Stimulated activated CD4-positive, alpha-beta T cell treated with anti-CD3 and anti-CD28 coated beads, Interleukin-1b, Interleukin-23, amount 100 ng/mL, for 4 hours (primary cell): Measurements from ENCODE around the gene LMNB1.
"Not testable (repeated sequence)": the region's sequence is repeated elsewhere in the genome, so short reads cannot be mapped to it uniquely, and the experiment has no call there.

Experiments
- DNase-seq, 2 donors: peaks; one replicate each; pipeline ENCODE4 v3.0.0-alpha.2; 2020; ENCODE audit warnings: low read depth in 2 of 2

The LMNB1 gene

GRCh38 chr5:126826619-126827215 is 49.8 kb downstream of the LMNB1 start:
- DNase-seq, result no peak

GRCh38 chr5:126829098-126829497 is 52.2 kb downstream of the LMNB1 start:
- DNase-seq, result no peak

GRCh38 chr5:126830061-126830460 is 53.1 kb downstream of the LMNB1 start:
- DNase-seq, result no peak

- DNase-seq, result no peak
Observed at GRCh38 chr5:126831156-126831555, 54.2 kb downstream of the LMNB1 start.

DNA sequence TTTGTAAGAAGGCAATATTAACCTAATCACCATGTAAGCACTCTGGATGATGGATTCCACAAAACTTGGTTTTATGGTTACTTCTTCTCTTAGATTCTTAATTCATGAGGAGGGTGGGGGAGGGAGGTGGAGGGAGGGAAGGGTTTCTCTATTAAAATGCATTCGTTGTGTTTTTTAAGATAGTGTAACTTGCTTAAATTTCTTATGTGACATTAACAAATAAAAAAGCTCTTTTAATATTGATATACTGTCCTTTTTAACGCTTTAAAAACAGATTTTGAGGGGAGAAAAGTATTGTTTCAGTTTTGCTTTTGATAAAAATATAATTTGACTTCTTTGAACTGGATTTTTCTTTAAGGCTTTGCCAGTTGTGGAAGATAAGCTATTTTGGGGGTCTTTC is 59.8 kb downstream of the LMNB1 start:
- DNase-seq, result no peak

DNA sequence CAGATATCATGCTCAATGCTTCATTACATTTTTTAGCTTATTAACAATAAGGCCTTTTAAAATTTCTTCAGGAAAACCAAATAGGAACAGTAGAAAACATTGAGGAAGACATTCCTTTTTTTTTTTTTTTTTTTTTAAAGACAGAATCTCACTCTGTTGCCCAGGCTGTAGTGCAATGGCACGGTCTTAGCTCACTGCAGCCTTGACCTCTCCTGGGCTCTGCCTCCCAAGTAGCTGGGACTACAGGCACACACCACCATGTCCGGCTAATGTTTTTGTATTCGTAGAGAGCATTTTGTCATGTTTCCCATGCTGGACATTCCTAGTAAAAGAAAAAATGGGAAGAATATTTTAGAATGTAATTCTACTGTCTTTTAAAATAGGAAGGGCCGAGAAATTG is 60.3 kb downstream of the LMNB1 start:
- no peak for DNase-seq

- DNase-seq, result no peak
Observed at GRCh38 chr5:126837906-126838539, 61.1 kb downstream of the LMNB1 start.

GRCh38 chr5:126839407-126839806 is 62.5 kb downstream of the LMNB1 start:
- DNase-seq, result not testable (repeated sequence)

- not testable (repeated sequence) for DNase-seq
Observed at GRCh38 chr5:126843375-126843774, 66.4 kb downstream of the LMNB1 start.

DNA sequence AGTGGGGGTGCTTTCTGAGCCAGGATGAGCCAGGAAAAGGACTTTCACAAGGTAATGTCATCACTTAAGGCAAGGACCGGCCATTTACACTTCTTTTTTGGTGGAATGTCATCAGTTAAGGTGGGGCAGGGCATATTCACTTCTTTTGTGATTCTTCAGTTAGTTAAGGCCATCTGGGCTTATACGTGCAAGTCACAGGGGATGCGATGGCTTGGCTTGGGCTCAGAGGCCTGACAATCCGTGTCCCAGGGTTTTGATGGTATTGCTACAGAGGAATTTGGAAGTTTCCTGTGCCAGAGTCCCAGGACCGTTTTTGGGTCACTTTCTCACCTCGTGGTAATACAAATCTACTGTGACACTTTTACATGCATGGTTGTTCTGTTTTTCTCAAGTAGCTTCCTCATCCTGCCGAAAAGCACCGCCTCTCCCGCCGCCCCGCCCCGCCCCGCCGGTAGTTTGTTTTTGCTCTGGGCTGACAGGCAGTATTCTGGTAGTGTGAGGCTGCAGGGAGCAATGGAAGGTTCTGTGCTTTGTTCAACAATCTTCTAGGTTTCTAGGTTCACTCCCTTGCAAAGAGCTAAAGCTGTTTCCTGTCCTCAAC is 68.6 kb downstream of the LMNB1 start:
- DNase-seq, result peak; percentile 25 to 54

DNA sequence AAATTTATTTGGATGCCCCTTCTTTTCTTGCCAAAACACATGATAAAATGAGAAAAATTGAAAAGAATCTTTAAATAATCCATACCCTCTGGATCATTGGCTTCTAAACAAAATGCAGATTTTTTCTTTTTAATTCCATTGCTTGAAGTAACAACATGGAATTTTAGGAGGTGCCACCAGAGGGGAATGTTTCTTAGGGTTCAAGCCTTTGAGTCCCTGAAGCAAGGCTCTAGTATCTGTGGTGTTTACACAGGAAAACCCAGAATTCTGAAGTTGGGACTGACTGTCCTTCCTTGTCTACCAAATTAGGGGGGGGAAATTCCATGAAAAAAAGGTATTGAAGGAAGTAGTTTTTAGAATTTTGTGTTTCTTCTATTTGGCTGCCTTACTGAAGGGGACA is 69.4 kb downstream of the LMNB1 start:
- DNase-seq, result no peak

GRCh38 chr5:126846744-126847455 is 70.0 kb downstream of the LMNB1 start:
- no peak for DNase-seq

GRCh38 chr5:126847456-126847820 is 70.5 kb downstream of the LMNB1 start:
- no peak for DNase-seq

GRCh38 chr5:126847826-126848251 is 70.9 kb downstream of the LMNB1 start:
- no peak for DNase-seq

DNA sequence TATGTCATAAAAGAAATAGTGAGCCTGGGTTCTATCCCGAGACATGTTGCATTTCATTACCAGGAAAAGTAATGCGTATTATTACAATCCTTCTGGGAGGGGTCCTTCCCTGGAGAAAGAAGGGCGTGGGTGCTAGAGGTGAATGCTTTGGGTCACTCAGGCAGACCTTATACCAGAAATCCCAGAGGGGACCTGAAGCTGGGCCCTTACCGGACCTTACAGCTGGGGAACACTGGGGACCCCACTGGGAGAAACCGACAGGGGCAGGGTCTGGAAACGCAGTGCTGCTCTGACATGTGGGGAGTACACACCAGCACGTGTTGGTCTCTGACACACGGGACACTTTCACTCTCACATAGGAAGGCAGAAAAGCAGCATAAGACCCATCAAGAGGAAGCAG is 71.3 kb downstream of the LMNB1 start:
- DNase-seq, result no peak

- no peak for DNase-seq
Observed at GRCh38 chr5:126849101-126849678, 72.3 kb downstream of the LMNB1 start.

DNA sequence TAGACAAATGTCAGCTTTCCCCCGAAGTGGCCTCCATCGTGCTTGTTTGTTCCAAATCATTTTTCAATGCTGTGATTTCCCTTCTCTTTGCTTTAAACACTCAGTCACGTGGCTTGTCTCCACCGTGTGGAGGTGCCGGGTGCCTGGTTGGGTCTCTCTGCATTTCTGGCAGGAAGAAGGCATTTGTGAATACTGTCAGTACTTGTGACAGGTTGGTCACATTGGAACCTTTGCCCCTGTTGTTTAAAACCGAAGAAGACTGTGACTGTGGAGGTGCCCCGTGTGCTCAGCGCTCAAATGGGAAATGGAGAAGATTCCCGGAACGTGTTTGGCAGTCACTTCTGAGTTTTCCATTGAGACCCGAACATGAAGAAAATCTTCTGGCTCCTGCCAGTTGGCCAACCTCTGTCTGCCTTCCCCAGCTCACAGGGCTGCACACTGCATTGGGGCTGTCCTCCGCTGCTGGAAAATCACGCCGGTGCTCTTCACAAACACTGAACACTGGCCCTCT is 74.6 kb downstream of the LMNB1 start:
- no peak for DNase-seq

GRCh38 chr5:126852091-126852571 is 75.2 kb downstream of the LMNB1 start:
- DNase-seq, result no peak

DNA sequence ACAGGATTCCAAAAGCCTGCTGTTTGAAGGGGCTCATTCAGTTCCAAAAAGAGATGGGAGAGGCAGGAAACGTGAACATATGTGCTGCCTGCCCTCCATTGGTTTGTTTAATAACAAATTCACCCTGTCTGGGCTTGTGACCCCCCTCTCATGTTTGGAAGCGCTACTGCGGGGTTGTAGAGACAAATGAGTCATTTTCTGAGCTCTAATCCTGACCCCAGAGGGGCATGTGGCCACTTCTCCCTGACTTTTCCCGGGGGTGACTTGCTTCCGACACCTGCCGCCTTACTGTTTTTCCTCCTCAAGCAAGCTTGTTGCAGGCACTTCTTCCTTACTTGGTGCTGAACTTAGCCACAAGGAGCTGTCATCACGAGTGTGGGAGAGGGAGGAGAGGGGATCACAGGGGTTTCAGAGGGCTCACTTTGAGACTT is 75.9 kb downstream of the LMNB1 start:
- DNase-seq, result no peak

- not testable (repeated sequence) for DNase-seq
Observed at GRCh38 chr5:126853541-126854307, 76.8 kb downstream of the LMNB1 start.

DNA sequence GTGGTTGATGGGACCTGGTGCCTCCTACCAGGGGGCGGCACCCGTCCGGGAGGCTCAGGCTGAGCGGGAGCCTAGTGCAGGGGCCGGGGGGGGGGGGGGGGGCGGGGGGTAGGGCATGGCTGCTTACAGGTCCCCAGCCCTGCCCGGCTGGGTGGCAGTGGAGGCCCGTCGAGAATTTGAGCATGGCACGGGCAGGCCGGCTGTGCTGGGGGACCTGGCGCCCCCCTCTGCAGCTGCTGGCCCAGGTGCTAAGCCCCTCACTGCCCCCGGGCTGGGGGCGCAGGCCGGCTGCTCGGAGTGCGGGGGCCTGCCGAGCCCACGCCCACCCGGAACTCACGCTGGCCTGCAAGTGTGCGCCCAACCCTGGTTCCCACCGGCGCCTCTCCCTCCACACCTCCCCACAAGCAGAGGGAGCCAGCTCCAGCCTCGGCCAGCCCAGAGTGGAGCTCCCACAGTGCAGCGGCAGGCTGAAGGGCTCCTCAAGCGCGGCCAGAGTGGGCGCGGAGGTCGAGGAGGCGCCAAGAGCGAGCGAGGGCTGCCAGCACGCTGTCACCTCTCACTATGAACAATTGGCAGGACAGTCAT is 77.7 kb downstream of the LMNB1 start:
- DNase-seq, result no peak
